NCI-H748 treated with DMSO at 0.1 percent for 48 hours (cell line): ENCODE measurements around the gene PHF20.
"Not testable (repeated sequence)": the region's sequence is repeated elsewhere in the genome, so short reads cannot be mapped to it uniquely, and the experiment has no call there.

Experiments
- DNase-seq: peaks from one replicate; lab custom pipeline; 2025; lab: John Stamatoyannopoulos, UW

Gene PHF20

GRCh38 chr20:35929301-35929700, 157.5 kb downstream of the PHF20 start:
- no peak for DNase-seq

- no peak for DNase-seq
Observed at GRCh38 chr20:35934050-35934449, 162.2 kb downstream of the PHF20 start.

GRCh38 chr20:35939264-35939663, 167.4 kb downstream of the PHF20 start:
- no peak for DNase-seq

GRCh38 chr20:35941620-35942019, 169.8 kb downstream of the PHF20 start:
- DNase-seq = no peak

DNA sequence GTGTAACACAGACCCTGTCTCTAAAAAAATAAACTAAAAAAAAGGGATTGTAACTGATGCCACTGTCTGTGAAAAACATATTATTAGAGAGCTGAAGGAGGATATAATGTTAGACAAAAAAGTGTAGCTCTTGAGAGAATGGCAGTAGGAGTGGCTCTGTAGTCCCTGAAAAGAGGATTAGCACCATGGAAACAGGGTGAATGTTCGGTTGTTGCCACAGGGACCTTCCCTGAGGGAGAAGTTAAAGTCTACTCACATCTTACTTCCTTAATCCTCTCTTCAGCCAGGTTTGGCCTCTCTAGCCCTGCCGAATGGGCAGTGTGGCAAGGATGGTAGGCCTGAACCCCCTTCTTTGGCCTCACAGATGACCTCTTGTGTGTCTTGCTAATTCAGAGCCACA, 170.4 kb downstream of the PHF20 start:
- no peak for DNase-seq

DNA sequence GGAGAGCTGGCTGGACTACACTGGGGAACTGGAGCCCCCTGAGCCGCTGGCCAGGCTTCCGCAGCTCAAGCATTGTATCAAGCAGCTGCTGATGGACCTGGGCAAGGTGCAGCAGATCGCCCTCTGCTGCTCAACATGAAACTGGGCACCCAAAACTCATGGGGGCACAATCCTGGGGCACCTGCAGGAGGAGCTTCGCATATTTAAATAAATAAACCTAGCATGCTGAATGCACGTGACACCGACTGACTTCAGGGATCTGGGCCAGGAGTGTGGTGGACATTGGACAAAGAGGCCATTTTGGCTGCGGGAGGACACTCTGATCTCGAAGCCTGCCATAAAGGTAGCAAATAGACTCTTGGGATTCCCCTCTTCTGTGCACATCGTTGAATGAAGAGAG, 175.7 kb downstream of the PHF20 start:
- DNase-seq = no peak

DNA sequence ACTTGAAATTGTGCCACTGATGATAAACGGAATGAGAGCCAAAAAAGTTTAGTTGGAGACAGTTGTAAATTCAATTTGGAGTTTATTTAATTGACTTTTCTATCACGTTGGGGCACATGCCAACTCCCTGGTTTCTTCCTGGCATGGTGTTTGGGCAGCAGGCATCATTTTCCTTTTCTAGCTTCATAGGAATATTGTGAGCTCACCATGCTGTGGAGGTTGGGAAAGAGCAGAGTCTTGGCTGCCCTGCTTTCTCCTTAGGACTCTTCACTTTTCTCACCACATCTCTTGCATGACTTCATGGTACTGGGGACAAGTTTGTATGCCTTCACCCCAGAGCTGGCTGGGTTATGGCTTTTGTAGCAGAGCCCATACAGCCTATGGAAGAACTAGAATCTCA, 176.1 kb downstream of the PHF20 start:
- DNase-seq = no peak

GRCh38 chr20:35950093-35950492, 178.3 kb downstream of the PHF20 start:
- DNase-seq = no peak

DNA sequence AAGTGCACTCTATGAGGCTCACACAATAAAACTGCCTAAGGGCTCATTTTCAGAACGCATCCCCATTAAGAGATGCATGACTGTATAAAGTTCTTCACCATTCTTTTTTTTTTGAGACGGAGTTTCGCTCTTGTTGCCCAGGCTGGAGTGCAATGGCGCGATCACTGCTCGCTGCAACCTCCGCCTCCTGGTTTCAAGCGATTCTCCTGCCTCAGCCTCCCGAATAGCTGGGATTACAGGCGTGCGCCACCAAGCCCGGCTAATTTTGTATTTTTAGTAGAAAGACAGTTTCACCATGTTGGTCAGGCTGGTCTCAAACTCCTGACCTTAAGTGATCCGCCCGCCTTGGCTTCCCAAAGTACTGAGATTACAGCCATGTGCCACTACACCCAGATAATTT, 180.3 kb downstream of the PHF20 start:
- not testable (repeated sequence) for DNase-seq

DNA sequence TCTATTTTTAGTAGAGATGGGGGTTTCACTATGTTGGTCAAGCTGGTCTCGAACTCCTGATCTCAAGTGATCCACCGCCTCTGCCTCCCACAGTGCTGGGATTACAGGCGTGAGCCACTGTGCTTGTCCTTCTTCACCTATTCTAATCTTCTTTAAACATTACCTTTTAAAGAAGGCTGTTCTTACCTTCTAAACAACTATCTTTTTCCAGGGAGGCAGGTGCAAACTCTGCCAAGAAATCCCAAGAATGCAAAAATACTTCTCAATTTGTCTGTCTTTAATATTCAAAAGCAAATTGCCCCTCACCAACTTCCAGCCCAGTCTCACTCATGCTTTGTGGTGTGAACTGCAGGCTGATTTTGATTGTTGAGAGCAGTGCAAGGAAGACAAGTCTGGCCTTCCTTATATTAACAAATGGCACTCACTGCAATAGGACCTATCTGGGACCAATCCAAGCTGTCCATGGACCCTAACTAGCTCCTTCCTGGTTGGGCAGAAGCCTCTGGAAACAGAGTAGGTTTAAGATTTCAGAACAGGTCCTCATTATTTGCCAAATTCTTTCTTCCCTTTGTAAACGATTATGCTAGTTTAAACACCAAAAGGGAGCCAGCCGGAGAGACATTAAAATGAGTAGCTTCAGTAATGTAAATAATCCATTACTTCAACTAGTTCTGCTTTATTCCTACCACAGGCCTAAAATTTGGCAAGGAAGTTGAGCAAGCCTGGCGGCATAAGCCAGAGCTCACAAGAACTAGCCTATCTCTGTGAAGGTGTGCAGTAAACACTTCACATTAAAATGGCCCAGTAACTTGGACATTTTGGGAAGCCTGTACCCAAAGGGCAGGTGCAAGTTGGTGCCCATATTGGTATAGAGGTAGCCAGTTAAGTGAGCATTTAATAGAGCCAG, 180.9 kb downstream of the PHF20 start:
- DNase-seq = no peak

GRCh38 chr20:35953387-35954199, 181.8 kb downstream of the PHF20 start:
- DNase-seq = no peak

DNA sequence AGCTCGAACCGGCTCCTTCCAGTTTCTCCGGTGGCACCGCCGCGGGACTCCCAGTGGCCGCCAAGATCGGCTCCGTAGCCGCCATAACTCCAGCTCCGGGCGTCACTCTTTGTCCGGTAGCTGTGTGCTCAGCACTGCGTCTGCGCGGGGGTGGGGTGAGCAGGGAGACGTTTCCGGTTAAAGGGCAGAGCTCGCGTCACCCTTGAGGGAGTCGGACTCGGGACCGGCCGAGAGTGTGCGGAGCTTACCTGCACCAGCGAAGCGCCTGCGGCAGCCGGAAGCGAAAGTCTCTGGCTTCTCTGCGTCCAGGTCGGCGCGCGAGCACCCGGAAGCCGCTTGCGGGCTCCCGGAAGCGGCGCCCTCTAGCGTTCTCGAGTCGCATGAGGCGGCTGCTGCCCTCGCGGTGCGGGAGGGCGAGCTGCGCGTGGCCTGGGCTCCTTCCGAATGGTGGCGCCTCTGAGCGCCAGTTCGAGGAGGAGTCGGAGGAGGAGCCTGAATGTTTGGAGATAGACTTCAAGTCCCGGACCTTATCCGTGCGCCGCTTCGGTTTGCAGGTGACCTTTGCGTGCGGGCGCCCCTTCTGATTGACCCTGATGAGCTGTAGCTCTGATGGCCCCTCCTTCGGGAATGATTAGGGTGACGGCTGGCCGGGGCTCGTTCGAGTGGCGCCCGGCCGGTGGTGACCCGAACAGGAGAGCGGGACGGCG, 182.5 kb downstream of the PHF20 start, which contains the start of gene SCAND1:
Gene SCAND1, minus strand, starts transcription at position 303 of the 707 bp plus-strand sequence. Its CDS starts 218 bp downstream, at position 85.
- DNase-seq = peak; percentile 89

GRCh38 chr20:35954907-35955251, 183.1 kb downstream of the PHF20 start:
- DNase-seq = no peak

DNA sequence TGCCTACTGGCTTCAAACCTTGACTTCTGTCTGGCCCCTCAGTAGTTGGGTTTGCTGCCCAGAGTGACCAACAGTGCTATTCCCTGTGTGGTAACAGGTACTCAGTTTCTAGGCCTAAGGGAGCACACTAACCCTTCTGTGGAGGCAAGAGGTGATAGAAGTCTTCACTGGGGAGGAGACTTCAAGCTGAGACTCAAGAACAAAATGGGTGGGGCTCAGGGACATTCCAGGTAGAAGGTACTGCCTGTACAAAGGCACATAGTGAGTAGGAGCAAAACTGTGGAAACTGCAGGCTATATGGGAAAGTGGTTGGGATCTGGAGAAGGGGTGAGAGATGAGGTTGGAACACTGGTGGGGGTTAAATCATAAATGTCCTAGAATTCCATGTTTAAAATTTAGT, 184.8 kb downstream of the PHF20 start:
- no peak for DNase-seq

DNA sequence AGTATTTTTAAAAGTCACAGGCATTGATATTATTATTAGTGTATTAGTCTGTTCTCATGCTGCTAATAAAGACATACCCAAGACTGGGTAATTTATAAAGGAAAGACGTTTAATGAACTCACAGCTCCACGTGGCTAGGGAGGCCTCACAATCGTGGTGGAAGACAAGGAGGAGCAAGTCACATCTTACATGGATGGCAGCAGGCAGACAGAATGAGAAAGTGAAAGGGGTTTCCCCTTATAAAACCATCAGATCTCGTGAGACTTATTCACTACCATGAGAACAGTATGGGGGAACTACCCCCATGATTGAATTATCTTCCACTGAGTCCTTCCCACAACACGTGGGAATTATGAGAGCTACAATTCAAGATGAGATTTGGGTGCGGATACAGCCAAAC, 187.5 kb downstream of the PHF20 start:
- not testable (repeated sequence) for DNase-seq

DNA sequence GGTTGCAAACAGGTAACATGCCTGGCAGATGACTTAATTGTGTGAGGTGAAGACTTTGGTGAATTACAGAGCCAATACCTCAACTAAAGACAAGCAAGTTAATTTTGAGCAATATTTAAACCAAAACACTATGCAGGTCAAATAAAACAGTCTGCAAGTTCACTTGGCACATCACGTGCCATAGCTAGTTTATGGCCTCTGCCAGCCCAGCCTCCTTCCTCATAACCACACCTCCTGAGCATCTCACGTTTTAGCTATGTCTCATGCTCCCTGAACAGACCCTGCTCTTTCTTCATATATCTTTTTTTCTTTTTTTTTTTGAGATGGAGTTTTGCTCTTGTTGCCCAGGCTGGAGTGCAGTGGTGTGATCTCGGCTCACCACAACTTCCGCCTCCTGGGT, 192.1 kb downstream of the PHF20 start:
- no peak for DNase-seq

DNA sequence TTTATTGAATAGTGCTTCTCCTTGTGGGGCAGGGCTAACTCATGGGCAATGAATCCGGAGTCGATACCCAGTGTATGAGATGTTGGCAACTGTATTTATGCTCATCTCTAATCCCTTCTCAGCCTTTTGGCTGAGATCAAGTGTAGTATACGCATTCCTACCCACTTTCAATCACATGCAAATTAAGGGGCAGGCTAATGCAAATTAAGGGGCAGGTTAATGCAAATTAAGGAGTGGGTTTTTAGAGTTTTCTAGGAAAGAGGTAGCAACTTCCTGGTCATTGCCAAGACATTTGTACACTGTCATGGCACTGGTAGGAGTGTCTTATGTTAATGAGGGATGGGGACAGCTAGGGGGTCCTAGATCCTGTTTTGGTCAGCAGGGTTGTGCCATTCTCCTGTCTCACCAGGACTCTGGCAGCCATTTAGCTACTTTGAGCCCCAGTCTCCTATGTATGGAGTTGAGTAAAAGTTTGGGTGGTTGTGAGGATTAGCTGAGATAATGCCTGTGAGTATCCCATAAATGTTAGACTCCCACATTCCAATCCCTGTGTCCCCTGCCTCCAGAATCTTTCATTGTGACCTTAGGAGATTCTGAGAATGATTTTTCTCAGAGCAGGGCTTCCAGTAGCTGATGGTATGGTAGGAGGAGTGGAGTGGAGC, 196.3 kb downstream of the PHF20 start, which contains the start of gene CNBD2:
Gene CNBD2, plus strand, starts transcription at position 612 of the 662 bp plus-strand sequence. CDS start 173 bp downstream, outside the sequence.
- DNase-seq = no peak

- no peak for DNase-seq
Observed at GRCh38 chr20:35968930-35969329, 197.1 kb downstream of the PHF20 start.

- no peak for DNase-seq
Observed at GRCh38 chr20:35971981-35972380, 200.2 kb downstream of the PHF20 start.

DNA sequence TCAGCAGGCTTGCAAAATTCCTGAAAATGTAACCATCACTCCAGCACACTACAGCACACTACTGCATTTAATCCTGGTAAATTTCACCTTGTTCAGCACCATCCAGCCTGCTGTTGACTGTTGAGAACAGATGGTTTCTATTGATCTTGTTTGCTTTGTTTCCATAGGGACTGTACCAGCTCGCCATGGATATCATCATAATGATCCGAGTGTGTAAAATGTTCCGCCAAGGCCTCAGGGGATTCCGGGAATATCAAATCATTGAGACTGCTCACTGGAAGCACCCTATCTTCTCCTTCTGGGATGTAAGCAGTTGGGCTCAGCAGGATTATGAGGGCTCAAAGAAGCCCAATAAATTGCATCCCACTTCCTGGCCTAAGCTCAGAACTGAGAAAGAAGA, 200.6 kb downstream of the PHF20 start:
- DNase-seq = no peak

GRCh38 chr20:35974256-35974655, 202.4 kb downstream of the PHF20 start:
- DNase-seq = no peak
